Ishikawa (cell line): Measurements from ENCODE around the gene ATAD3B.

ENCODE experiments used
- EP300 ChIP-seq: IDR thresholded peaks from 2 replicates; pipeline ENCODE4 v1.6.1; 2012; ENCODE audit warnings: borderline replicate concordance
- NFIC ChIP-seq: IDR thresholded peaks from 2 replicates; pipeline ENCODE4 v1.6.1; 2012
- TAF1 ChIP-seq: IDR thresholded peaks from 2 replicates; pipeline ENCODE4 v1.6.1; 2012; ENCODE audit warnings: low read depth, mild to moderate bottlenecking
- USF1 ChIP-seq: IDR thresholded peaks from 2 replicates; pipeline ENCODE4 v1.6.1; 2012

DNA sequence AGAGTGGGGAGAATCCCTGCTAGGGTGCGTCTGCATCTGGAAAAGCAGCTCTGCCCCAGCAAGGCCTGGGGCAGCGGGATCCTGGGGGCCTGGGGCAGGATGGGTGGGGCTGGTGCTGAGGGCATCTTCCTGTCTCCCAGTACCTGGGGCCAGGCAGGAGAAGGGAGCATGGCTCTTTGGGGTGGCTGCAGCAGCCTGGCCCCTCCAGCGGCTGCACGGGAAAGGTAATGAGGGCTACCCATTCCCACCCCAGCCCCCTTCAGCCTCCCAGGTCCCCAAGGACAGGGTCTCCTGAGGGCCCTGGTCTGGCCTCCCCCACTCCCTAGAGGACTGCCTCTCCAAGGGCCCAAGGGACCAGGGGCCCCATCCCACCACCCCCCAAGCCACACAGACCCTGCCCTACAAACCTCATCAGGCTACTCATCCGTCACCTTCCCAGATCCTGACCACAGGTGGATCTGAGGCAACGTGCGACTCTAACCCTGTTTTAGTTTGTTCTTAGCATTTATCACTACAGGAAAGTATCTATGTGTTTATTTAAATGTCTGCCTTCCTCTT lies 49.6 kb upstream of the ATAD3B start:
- TF ChIP-seq NFIC: no peak
- TF ChIP-seq EP300: no peak
- no peak for TF ChIP-seq TAF1
- no peak for TF ChIP-seq USF1
